Caco-2 (cell line): ENCODE measurements around the gene SORCS2. TPM values are rescaled to one million over a fixed set of nuclear protein-coding genes. Genes with fewer than 3 reads are reported as not detected.
A peak's percentile ranks its signal among the peaks of the same experiment; 100 is the strongest.

Source experiments
- BruUV-seq: library from RNA; stranded (reverse); fragments of 400-500 nt; replicated peaks from 2 replicates; lab custom pipeline; 2021; lab: Mats Ljungman, UMichigan
- CTCF ChIA-PET: fragments of 300-600 bp; sonication (Branson Sonifier 250); formaldehyde crosslinking; loops from one replicate; lab custom pipeline; 2022; ENCODE audit warnings: antibody characterized with exemption; lab: Charles Lee
- POLR2A ChIA-PET: fragments of 300-600 bp; sonication (Branson Sonifier 250); formaldehyde crosslinking; loops from one replicate; lab custom pipeline; 2022; ENCODE audit warnings: antibody characterized with exemption; lab: Charles Lee
- DNase-seq, 2 experiments: peaks; one replicate each; pipeline versions ENCODE4 v3.0.0 to v3.0.0-alpha.2; 2020 to 2022
- H3K27me3 ChIP-seq: replicated peaks from 2 replicates; pipeline ENCODE4 v1.6.0; 2011; ENCODE audit warnings: low read length; ENCODE audit not compliant: control insufficient read depth, insufficient read depth
- H3K36me3 ChIP-seq: 2 replicates; pipeline ENCODE4 v1.5.1; 2011; ENCODE audit warnings: low read length; ENCODE audit not compliant: control insufficient read depth, insufficient read depth
- H3K4me1 ChIP-seq: fragments of 250-450 bp; sonication (Bioruptor Pico); 2 replicates; pipeline ENCODE4 v1.5.1; 2020; ENCODE audit warnings: mild to moderate bottlenecking
- H3K4me3 ChIP-seq: 2 replicates; pipeline ENCODE4 v1.5.1; 2011; ENCODE audit warnings: low read depth, mild to moderate bottlenecking, control low read depth, low read length
- H3K9me3 ChIP-seq: fragments of 250-450 bp; sonication (Bioruptor Pico); 2 replicates; pipeline ENCODE4 v1.5.1; 2020; ENCODE audit warnings: mild to moderate bottlenecking, moderate library complexity
- H3K27ac Mint-ChIP-seq: one replicate; pipeline ENCODE4 v1.8.0; 2022; ENCODE audit warnings: mixed read lengths; ENCODE audit not compliant: unreplicated experiment
- H3K27me3 Mint-ChIP-seq: one replicate; pipeline ENCODE4 v1.8.0; 2022; ENCODE audit warnings: mixed read lengths; ENCODE audit not compliant: insufficient read depth, unreplicated experiment
- H3K36me3 Mint-ChIP-seq: one replicate; pipeline ENCODE4 v1.8.0; 2022; ENCODE audit warnings: mild to moderate bottlenecking, mixed read lengths; ENCODE audit not compliant: insufficient read depth, unreplicated experiment
- H3K4me1 Mint-ChIP-seq: one replicate; pipeline ENCODE4 v1.8.0; 2022; ENCODE audit warnings: low read depth, mixed read lengths; ENCODE audit not compliant: unreplicated experiment
- H3K4me3 Mint-ChIP-seq: one replicate; pipeline ENCODE4 v1.8.0; 2022; ENCODE audit warnings: mild to moderate bottlenecking, moderate library complexity, mixed read lengths; ENCODE audit not compliant: unreplicated experiment
- H3K9me3 Mint-ChIP-seq: one replicate; pipeline ENCODE4 v1.8.0; 2022; ENCODE audit warnings: mixed read lengths; ENCODE audit not compliant: unreplicated experiment
- intact Hi-C: fragments of 100-400 bp; cut with micrococcal nuclease; formaldehyde crosslinking; loops from one replicate; pipeline ENCODE4 v1.10.0; 2022; ENCODE audit not compliant: unreplicated experiment
- total RNA-seq: library from RNA; stranded (reverse); gene quantifications from 2 replicates; pipeline ENCODE4 v1.2.3, GENCODE V29; 2022
- TF ChIP-seq, protein P1 (sequence below), 2 experiments: fragments of 200-600 bp in 1 of 2; IDR thresholded peaks; 1 replicate in 1 of 2; 2 replicates in 1 of 2; pipeline versions ENCODE4 v1.5.1 to v1.8.0; 2011 to 2022; ENCODE audit warnings: antibody characterized with exemption in 1 of 2, control low read depth in 1 of 2, inconsistent platforms in 1 of 2, low read depth in 1 of 2, low read length in 1 of 2, mild to moderate bottlenecking in 1 of 2, moderate library complexity in 1 of 2; ENCODE audit not compliant: insufficient read depth in 1 of 2, severe bottlenecking in 1 of 2, unreplicated experiment in 1 of 2

SORCS2 gene
- total RNA-seq, 1 experiment from 2014 or later = 1.6 TPM

DNA sequence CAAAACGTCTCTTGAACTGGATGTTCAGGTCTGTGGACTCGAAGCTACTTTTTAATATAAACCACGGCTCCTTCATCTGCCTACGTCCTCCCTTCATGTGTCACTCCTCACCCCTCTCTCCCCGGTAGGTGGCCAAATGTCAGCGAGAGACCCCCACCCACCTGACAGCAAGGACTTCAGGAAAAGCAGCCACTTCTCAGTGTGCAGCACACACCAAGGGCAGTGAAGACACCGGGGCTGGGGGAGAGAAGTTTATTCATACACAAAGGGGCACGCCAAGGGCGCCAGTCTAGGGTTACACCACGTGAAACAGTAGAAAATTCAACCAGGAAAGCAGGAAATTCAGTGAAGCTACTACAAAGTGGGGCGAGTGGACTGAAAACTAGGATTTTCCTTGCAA is 566.1 kb downstream of the SORCS2 start:
- DNase-seq = no peak
- H3K9me3 ChIP-seq = no peaks in the 10 kb centered on the region
- no TSS peak for BruUV-seq
- no peak overlapping the region for H3K27ac Mint-ChIP-seq
- H3K4me1 ChIP-seq = peaks cover 17% of the 10 kb centered on the region
- H3K27me3 ChIP-seq = no peaks in the 10 kb centered on the region
- no peaks in the 10 kb centered on the region for H3K4me1 Mint-ChIP-seq
- H3K4me3 ChIP-seq = no peak overlapping the region
- TF ChIP-seq, protein P1, sequence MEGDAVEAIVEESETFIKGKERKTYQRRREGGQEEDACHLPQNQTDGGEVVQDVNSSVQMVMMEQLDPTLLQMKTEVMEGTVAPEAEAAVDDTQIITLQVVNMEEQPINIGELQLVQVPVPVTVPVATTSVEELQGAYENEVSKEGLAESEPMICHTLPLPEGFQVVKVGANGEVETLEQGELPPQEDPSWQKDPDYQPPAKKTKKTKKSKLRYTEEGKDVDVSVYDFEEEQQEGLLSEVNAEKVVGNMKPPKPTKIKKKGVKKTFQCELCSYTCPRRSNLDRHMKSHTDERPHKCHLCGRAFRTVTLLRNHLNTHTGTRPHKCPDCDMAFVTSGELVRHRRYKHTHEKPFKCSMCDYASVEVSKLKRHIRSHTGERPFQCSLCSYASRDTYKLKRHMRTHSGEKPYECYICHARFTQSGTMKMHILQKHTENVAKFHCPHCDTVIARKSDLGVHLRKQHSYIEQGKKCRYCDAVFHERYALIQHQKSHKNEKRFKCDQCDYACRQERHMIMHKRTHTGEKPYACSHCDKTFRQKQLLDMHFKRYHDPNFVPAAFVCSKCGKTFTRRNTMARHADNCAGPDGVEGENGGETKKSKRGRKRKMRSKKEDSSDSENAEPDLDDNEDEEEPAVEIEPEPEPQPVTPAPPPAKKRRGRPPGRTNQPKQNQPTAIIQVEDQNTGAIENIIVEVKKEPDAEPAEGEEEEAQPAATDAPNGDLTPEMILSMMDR (IDR thresholded peaks at IDR 0.05; ENCODE audit: insufficient read depth in 1 of 2, low read depth in 1 of 2, low read length in 1 of 2, severe bottlenecking in 1 of 2, unreplicated experiment in 1 of 2) = no peak
- CTCF ChIA-PET = no interaction called here
- H3K36me3 Mint-ChIP-seq = peaks cover 41% of the 10 kb centered on the region
- intact Hi-C loops = no loop called here
- H3K36me3 ChIP-seq = no peaks in the 10 kb centered on the region; the same call in 1 of the 2 replicates
- H3K27me3 Mint-ChIP-seq = no peaks in the 10 kb centered on the region
- POLR2A ChIA-PET = no interaction called here
- H3K4me3 Mint-ChIP-seq = no peak overlapping the region
- no peaks in the 10 kb centered on the region for H3K9me3 Mint-ChIP-seq

- intact Hi-C loops = no loop called here
- Mint-ChIP-seq H3K4me3 (no peak overlapping the region), H3K27ac (no peak overlapping the region), H3K27me3 (no peaks in the 10 kb centered on the region), H3K36me3 (peaks cover 46% of the 10 kb centered on the region), H3K9me3 (no peaks in the 10 kb centered on the region), H3K4me1 (no peaks in the 10 kb centered on the region)
- Histone ChIP-seq H3K4me3 (no peak overlapping the region), H3K36me3 (no peaks in the 10 kb centered on the region; the same call in 1 of the 2 replicates), H3K9me3 (no peaks in the 10 kb centered on the region), H3K4me1 (peaks cover 17% of the 10 kb centered on the region), H3K27me3 (no peaks in the 10 kb centered on the region)
- POLR2A ChIA-PET = no interaction called here
- BruUV-seq = TSS peak; percentile 16
- TF ChIP-seq, protein P1 (IDR thresholded peaks at IDR 0.05; ENCODE audit: insufficient read depth in 1 of 2, low read depth in 1 of 2, low read length in 1 of 2, severe bottlenecking in 1 of 2, unreplicated experiment in 1 of 2) = no peak
- no peak for DNase-seq
- CTCF ChIA-PET = no interaction called here
These were observed 566.9 kb downstream of the SORCS2 start for GRCh38 chr4:7759216-7759615.

- Histone ChIP-seq H3K4me1 (peaks cover 17% of the 10 kb centered on the region), H3K4me3 (no peak overlapping the region), H3K9me3 (no peaks in the 10 kb centered on the region), H3K36me3 (no peaks in the 10 kb centered on the region; the same call in 1 of the 2 replicates), H3K27me3 (no peaks in the 10 kb centered on the region)
- DNase-seq = no peak
- Mint-ChIP-seq H3K4me1 (no peaks in the 10 kb centered on the region), H3K27ac (no peak overlapping the region), H3K27me3 (no peaks in the 10 kb centered on the region), H3K36me3 (peaks cover 47% of the 10 kb centered on the region), H3K9me3 (no peaks in the 10 kb centered on the region), H3K4me3 (no peak overlapping the region)
- TF ChIP-seq, protein P1 (IDR thresholded peaks at IDR 0.05; ENCODE audit: insufficient read depth in 1 of 2, low read depth in 1 of 2, low read length in 1 of 2, severe bottlenecking in 1 of 2, unreplicated experiment in 1 of 2) = no peak
- CTCF ChIA-PET = no interaction called here
- POLR2A ChIA-PET = no interaction called here
- intact Hi-C loops = no loop called here
- no TSS peak for BruUV-seq
These were observed 567.3 kb downstream of the SORCS2 start for GRCh38 chr4:7759635-7760034.
